H1 (cell line): Measurements from ENCODE around the gene DCK. TPM values are rescaled to one million over a fixed set of nuclear protein-coding genes. Genes with fewer than 3 reads are reported as not detected.

Experiments used
- KDM5A ChIP-seq: fragments of 200-600 bp; IDR thresholded peaks from 2 replicates; pipeline ENCODE4 v1.7.1; 2012; ENCODE audit warnings: mild to moderate bottlenecking, low read length, inconsistent platforms, mixed read lengths
- NANOG ChIP-seq: IDR thresholded peaks from 2 replicates; pipeline ENCODE4 v1.6.1; 2011; ENCODE audit warnings: low read length, low read depth, mild to moderate bottlenecking, inconsistent platforms; ENCODE audit not compliant: insufficient read depth, poor library complexity, severe bottlenecking
- polyA plus RNA-seq, 7 experiments: library from polyadenylated mRNA; depleted of rRNA in 3 of 7; stranded (reverse) in 5 of 7; unstranded in 2 of 7; fragments of >200 nt in 5 of 7; fragments of 200-250 nt in 2 of 7; gene quantifications; 1 replicate in 5 of 7; 2 replicates in 1 of 7; 4 replicates in 1 of 7; pipeline versions ENCODE4 v1.2.1 to v1.2.3, GENCODE V29; 2011 to 2013; ENCODE audit warnings: missing spikeins in 2 of 7, mixed read lengths in 2 of 7
- total RNA-seq: library from RNA; stranded (reverse); fragmentation: NEBNext Ultra II Directional; extraction: Animal tissue kit (Norgen Biotek cat#: 25700); gene quantifications from 2 replicates; pipeline ENCODE4 v1.2.1, GENCODE V29; 2021

The DCK gene
- total and polyA plus RNA-seq, 2 of the 8 experiments (the other 6 are each of a cell fraction or from before 2014, with no cell fraction given): 4.8 to 18.1 TPM

GRCh38 chr4:71069063-71069462, 75.6 kb downstream of the DCK start (continued):
- TF ChIP-seq KDM5A (no peak), NANOG (no peak)
